Kidney (tissue), 14 donors: ENCODE data around the gene KIF26B. TPM values are rescaled to one million over a fixed set of nuclear protein-coding genes. Genes with fewer than 3 reads are reported as not detected.

Experiments
- DNase-seq, 5 donors: peaks; one replicate each; pipeline ENCODE4 v3.0.0-alpha.2; 2013 to 2020
- FAIRE-seq: peaks from 2 replicates; lab custom pipeline; 2012; peaks lifted over from hg19 to GRCh38; lab: Jason Lieb, UNC
- H3K27ac ChIP-seq, 2 donors: one replicate each; pipeline ENCODE4 v1.7.0; 2013; ENCODE audit warnings: low read depth in 2 of 2, low read length in 2 of 2, inconsistent platforms in 1 of 2
- H3K27me3 ChIP-seq: one replicate; pipeline ENCODE4 v1.7.1; 2013; ENCODE audit warnings: low read length, inconsistent platforms; ENCODE audit not compliant: control insufficient read depth, insufficient read depth
- H3K36me3 ChIP-seq, 3 donors: one replicate each; pipeline versions ENCODE4 v1.7.0 to v1.7.1; 2013; ENCODE audit warnings: low read length in 3 of 3, control low read depth in 1 of 3, inconsistent platforms in 1 of 3; ENCODE audit not compliant: insufficient read depth in 3 of 3, control insufficient read depth in 2 of 3
- H3K4me1 ChIP-seq, 3 donors: one replicate each; pipeline versions ENCODE4 v1.7.0 to v1.7.1; 2013; ENCODE audit warnings: low read length in 3 of 3, inconsistent platforms in 1 of 3, low read depth in 1 of 3; ENCODE audit not compliant: control insufficient read depth in 2 of 3, insufficient read depth in 2 of 3
- H3K4me3 ChIP-seq, 3 donors: one replicate each; pipeline versions ENCODE4 v1.7.0 to v1.8.1; 2013; ENCODE audit warnings: low read length in 3 of 3, control low read depth in 1 of 3, inconsistent platforms in 1 of 3
- H3K9ac ChIP-seq, 3 donors: one replicate each; pipeline versions ENCODE4 v1.7.0 to v1.7.1; 2013; ENCODE audit warnings: low read length in 3 of 3, control low read depth in 1 of 3, inconsistent platforms in 1 of 3
- H3K9me3 ChIP-seq, 3 donors: one replicate each; pipeline versions ENCODE4 v1.7.0 to v1.7.1; 2013; ENCODE audit warnings: low read length in 3 of 3, control low read depth in 1 of 3, inconsistent platforms in 1 of 3; ENCODE audit not compliant: control insufficient read depth in 2 of 3, insufficient read depth in 1 of 3
- intact Hi-C: fragments of 100-400 bp; cut with DNase I; formaldehyde crosslinking; loops from one replicate; pipeline ENCODE4 v1.11.1; 2022
- polyA plus RNA-seq: library from polyadenylated mRNA; stranded (reverse); fragments of 350-450 nt; fragmentation: Illumina TruSeq; extraction: RNeasy Lipid Tissue Mini Kit (QIAGEN cat#74804); gene quantifications from one replicate; pipeline ENCODE4 v1.2.3, GENCODE V29; 2014; ENCODE audit warnings: low read depth, low replicate concordance; ENCODE audit not compliant: insufficient read depth
- total RNA-seq: library from RNA; stranded (reverse); fragmentation: NEBNext Ultra II Directional; extraction: Animal tissue kit (Norgen Biotek cat#: 25700); gene quantifications from one replicate; pipeline ENCODE4 v1.2.1, GENCODE V29; 2021
- TF ChIP-seq, protein P1 (sequence below): IDR thresholded peaks from 3 replicates; pipeline ENCODE4 v1.5.1; 2012; ENCODE audit warnings: mild to moderate bottlenecking, moderate library complexity, borderline replicate concordance; ENCODE audit not compliant: insufficient read depth; ENCODE audit errors: extremely low read depth
- donor health status: control.
- donor health status: control.
- donor health status: control.
- donor health status: control.
- donor health status: control.
- donor health status: DM: yes; HTN: yes; CAD: no.
- donor health status: Normal renal cell carcinoma (clear cell type).

Gene KIF26B
- total and polyA plus RNA-seq, 2 donors from 2014 or later: 0.52 to 10.7 TPM

DNA sequence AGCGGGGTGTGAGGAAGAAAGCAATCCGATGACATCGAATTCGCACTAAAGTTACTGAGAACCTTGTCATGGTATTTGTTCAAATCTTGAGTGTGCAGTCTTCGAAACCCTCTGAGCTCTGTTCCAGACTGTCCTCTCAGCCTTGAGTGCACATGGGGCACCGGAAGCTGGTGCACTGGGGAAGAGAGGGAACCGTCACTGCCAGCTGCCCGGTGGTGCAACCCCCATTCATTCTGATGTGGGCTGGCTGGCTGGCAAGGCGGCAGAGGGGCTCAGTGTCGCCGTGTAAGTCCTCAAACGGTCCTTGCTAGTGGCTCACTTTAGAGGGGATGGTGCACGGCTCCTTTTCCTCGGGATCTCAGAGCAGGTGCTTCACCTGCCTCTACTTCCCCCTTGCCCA lies 137.4 kb downstream of the KIF26B start:
- intact Hi-C loops: no loop called here
- no peaks in the 10 kb centered on the region for H3K36me3 ChIP-seq
- TF ChIP-seq, protein P1, sequence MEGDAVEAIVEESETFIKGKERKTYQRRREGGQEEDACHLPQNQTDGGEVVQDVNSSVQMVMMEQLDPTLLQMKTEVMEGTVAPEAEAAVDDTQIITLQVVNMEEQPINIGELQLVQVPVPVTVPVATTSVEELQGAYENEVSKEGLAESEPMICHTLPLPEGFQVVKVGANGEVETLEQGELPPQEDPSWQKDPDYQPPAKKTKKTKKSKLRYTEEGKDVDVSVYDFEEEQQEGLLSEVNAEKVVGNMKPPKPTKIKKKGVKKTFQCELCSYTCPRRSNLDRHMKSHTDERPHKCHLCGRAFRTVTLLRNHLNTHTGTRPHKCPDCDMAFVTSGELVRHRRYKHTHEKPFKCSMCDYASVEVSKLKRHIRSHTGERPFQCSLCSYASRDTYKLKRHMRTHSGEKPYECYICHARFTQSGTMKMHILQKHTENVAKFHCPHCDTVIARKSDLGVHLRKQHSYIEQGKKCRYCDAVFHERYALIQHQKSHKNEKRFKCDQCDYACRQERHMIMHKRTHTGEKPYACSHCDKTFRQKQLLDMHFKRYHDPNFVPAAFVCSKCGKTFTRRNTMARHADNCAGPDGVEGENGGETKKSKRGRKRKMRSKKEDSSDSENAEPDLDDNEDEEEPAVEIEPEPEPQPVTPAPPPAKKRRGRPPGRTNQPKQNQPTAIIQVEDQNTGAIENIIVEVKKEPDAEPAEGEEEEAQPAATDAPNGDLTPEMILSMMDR: no peak

DNA sequence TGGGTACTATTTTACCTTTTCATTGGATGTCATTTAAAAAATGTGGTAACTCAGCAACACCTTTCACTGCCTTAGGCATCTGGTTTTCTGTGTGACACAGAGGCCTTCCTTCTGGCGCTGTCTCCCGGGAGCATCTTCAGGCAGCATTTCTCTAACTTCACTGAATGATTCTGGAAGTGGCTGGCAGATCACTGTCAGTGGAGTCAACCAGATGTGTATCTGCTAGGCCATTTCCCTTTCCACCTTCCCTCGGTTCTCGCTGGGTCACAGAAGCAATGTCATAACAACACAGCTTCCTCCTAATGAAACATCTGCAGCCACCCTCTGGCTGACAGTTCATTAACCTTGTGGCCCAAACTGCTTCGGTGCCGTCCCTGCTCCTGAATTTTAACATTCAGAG lies 137.8 kb downstream of the KIF26B start:
- no peaks in the 10 kb centered on the region for H3K36me3 ChIP-seq
- no peaks in the 10 kb centered on the region for H3K4me1 ChIP-seq
- DNase-seq (no peak), FAIRE-seq (no peak)
- TF ChIP-seq, protein P1: no peak
- intact Hi-C loops: no loop called here
- no peak overlapping the region for H3K9ac ChIP-seq
- H3K9me3 ChIP-seq: no peaks in the 10 kb centered on the region
- H3K4me3 ChIP-seq: no peak overlapping the region
- no peaks in the 10 kb centered on the region for H3K27me3 ChIP-seq
- no peak overlapping the region for H3K27ac ChIP-seq

More for the DNA sequence above, 137.4 kb downstream of the KIF26B start:
- Histone ChIP-seq H3K27ac (no peak overlapping the region), H3K4me1 (no peaks in the 10 kb centered on the region), H3K27me3 (no peaks in the 10 kb centered on the region), H3K9me3 (no peaks in the 10 kb centered on the region), H3K9ac (no peak overlapping the region), H3K4me3 (no peak overlapping the region)
- FAIRE-seq: no peak
- DNase-seq: peak in 1 of 5 donors; percentile 9

DNA sequence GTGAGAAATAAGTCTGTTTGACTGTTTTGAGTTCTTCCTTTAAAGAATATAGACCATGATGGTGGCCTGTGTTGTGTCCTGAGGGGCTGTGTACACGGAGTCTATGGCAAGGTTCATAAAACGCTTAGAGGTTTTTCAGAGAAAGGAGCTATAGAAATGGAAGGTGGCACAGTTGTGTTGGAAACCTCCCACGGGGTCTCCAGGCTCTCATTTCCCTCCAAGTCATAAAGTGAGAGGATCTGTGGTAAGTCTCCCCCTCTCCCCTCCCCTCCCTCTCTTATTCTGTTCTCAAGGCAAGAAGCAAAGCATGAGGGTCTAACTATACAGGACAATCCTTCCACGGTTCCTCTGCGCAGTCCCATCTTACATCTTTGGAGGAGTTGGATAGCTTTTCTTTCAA lies 139.2 kb downstream of the KIF26B start:
- intact Hi-C loops: no loop called here
- H3K36me3 ChIP-seq: no peaks in the 10 kb centered on the region
- FAIRE-seq: no peak
- H3K4me3 ChIP-seq: no peak overlapping the region
- peak in 1 of 5 donors; percentile 62 for DNase-seq
- TF ChIP-seq, protein P1: no peak
- H3K4me1 ChIP-seq: no peaks in the 10 kb centered on the region
- H3K27me3 ChIP-seq: no peaks in the 10 kb centered on the region
- H3K27ac ChIP-seq: no peak overlapping the region
- H3K9me3 ChIP-seq: no peaks in the 10 kb centered on the region
- no peak overlapping the region for H3K9ac ChIP-seq

DNA sequence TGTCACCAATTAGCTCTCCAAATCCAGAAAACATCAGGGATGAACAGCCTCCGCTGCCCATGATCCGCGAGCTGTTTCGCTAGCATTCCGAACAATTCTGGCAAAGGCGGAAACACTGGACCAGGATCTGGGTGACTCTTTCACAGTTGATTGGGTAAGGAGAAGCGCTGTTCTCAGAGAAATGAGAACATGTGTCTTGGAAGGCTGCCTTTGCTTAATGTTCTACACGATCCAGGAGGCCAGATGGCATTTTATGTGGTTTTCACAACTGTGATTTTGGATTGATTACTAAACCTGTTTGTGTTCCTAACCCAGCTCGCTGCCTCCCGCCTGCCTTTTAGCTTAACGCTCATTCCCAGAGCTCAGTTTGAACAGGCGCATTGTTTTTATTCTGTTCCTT lies 144.0 kb downstream of the KIF26B start:
- FAIRE-seq: no peak

More for the DNA sequence above, 144.0 kb downstream of the KIF26B start:
- Histone ChIP-seq H3K9me3 (no peaks in the 10 kb centered on the region), H3K4me3 (peak overlapping the region in 1 of 3 donors; percentile 11), H3K4me1 (peaks cover 0 to 3% (median 0%) of the 10 kb centered on the region in 3 donors), H3K9ac (no peak overlapping the region), H3K36me3 (no peaks in the 10 kb centered on the region), H3K27me3 (no peaks in the 10 kb centered on the region), H3K27ac (no peak overlapping the region)
- TF ChIP-seq, protein P1: no peak
- peak in 4 of 5 donors; percentile 33 to 73 (median 48) for DNase-seq
- intact Hi-C loops: no loop called here
